Esophagus squamous epithelium (tissue), 4 donors: ENCODE data around the gene CDH16.

Experiments
- POLR2A ChIP-seq, 4 donors: fragments of 450-650 bp; IDR thresholded peaks; one replicate each; pipeline ENCODE4 v1.6.1; 2017; ENCODE audit warnings: antibody characterized with exemption in 4 of 4, mild to moderate bottlenecking in 4 of 4, moderate library complexity in 3 of 4
- TF ChIP-seq, protein P1 (sequence below), 6 experiments: fragments of 450-650 bp in 4 of 6; fragments of 200-600 bp in 2 of 6; sonication (generic) in 2 of 6; IDR thresholded peaks; one replicate each; pipeline ENCODE4 v1.5.1; 2016 to 2019; ENCODE audit warnings: antibody characterized with exemption in 6 of 6, mild to moderate bottlenecking in 4 of 6, moderate library complexity in 4 of 6

DNA sequence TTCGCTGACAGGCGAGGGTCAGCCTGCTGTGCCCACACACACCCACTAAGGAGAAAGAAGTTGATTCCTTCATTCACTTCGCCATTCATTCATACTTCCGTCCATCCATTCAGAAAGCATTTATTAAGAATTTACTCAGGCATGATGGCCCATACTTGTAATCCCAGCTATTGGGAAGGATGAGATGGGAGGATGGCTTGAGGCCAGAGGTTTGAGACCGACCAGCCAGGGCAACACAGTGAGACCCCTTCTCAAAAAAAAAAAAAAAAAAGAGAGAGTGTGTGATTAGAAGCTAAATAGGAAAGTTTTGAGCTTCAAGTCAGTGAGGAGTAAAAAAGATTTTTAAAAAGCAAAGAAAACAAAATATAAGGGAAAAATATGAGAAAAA lies 25.4 kb upstream of the CDH16 start:
- TF ChIP-seq, protein P1, sequence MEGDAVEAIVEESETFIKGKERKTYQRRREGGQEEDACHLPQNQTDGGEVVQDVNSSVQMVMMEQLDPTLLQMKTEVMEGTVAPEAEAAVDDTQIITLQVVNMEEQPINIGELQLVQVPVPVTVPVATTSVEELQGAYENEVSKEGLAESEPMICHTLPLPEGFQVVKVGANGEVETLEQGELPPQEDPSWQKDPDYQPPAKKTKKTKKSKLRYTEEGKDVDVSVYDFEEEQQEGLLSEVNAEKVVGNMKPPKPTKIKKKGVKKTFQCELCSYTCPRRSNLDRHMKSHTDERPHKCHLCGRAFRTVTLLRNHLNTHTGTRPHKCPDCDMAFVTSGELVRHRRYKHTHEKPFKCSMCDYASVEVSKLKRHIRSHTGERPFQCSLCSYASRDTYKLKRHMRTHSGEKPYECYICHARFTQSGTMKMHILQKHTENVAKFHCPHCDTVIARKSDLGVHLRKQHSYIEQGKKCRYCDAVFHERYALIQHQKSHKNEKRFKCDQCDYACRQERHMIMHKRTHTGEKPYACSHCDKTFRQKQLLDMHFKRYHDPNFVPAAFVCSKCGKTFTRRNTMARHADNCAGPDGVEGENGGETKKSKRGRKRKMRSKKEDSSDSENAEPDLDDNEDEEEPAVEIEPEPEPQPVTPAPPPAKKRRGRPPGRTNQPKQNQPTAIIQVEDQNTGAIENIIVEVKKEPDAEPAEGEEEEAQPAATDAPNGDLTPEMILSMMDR (IDR thresholded peaks at IDR 0.05): no peak
- no peak for TF ChIP-seq POLR2A (IDR thresholded peaks at IDR 0.05)
